HG03439 (cell line): Measurements from ENCODE around the gene PIK3CD.
"Not testable (repeated sequence)": the region's sequence is repeated elsewhere in the genome, so short reads cannot be mapped to it uniquely, and the experiment has no call there.

Experiments
- ATAC-seq: cut with Tn5 transposase; IDR thresholded peaks from one replicate; pipeline ENCODE4 v1.9.1; 2021; ENCODE audit warnings: mild to moderate bottlenecking, moderate library complexity; ENCODE audit not compliant: unreplicated experiment

The PIK3CD gene

DNA sequence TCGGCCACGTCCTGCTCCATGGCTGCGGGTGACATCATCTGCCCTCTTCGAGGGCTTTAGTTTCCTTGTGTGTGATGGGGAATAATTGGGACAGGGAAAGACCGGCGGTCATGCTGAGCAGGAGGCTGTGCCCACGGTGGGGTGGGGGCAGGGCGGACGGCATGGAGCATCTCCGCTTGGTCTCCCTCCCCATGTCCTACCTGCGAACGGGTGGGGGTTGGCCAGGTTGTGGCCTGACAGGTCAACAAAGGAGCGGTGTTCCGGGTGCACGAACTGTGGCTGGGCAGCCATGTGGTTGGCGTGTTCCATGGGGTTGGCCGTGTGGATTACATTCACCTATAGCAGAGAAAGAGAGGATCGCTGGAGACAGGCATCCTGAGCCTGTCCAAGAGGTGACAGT, 80.0 kb downstream of the PIK3CD start:
- ATAC-seq = no peak

DNA sequence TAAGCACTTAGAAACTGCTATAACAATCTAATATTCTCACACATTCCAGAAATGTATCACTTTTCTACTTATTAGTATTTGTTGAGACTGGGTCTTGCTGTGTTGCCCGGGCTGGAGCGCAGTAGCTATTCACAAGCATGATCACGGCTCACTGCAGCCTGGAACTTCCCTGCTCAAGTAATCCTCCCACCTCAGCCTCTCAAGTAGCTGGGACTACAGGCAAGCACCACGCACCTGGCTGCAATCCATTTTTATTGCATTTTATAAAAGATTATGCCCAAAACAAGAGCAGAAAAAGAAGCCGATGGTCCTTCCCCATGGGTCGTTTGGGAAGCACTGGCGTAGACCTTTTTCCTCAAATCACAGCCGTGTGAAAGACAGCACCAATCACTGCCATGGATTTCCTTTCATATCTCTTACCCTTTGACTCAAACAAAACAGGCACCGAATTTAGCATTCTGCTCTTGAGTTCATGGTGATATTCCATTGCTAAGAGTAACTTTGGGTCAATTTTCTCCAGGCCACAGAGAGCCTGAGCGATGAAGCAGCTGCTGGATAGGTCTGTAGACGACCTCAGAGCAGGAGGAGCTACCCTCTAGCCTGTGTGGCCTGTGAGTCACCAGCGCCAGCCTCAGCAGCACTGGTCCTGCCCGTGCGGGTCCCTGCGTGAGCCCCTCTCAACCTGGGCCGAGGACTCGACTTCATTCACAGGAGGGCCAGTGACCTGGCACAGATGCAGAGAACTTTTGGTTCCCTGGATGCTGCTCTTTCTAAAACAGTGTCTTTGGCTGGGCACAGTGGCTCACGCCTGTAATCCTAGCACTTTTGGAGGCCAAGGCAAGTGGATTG, 80.8 kb downstream of the PIK3CD start:
- no peak for ATAC-seq

DNA sequence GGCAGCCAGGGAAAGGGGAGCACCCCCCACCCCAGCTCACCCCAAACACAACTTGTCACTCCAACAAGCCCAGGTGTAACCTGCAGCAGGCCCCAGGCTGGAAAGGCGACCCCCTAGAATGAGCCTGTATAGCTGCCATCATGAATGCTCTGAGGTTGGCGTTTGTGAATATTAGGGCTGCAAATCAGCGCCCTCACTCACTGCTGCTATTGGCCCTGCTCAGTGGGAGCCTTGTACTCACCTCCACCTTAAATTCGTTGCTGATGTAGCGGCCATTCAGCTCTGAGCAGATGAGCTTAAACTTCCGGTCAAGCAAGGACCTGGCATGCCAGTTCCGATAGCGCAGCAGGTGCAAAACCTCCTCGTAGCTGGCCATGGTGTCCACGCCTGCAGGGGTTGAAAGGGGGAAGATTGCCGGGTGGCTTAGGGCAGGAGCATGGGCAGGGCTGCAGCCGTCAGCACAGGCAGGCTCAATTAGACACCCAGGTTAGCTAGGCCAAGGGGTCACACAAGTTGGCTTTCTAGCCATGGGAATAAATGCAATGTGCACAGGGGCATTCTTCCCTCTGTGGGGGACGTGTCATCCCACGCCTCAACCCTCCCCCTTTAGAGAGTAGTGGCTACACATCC, 81.7 kb downstream of the PIK3CD start:
- no peak for ATAC-seq

DNA sequence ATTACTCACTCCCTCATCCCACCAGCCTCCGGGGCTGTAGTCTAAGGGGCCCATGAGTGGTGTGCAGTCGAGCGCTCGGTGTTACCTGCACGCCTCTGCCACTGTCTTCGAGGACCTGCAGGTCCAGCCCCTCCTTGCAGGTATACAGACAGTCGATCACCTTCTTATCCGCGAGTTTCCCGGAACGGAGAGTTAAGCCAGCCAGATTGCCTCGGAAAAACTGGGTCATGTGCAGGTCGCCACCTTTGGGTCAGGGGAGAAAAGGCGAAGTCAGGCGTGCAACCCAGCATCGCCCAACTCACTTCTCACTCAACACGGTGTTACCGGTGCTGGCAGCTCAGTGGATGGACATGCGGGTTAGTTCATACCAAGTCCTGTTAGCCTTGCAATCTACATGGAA, 84.3 kb downstream of the PIK3CD start:
- no peak for ATAC-seq

DNA sequence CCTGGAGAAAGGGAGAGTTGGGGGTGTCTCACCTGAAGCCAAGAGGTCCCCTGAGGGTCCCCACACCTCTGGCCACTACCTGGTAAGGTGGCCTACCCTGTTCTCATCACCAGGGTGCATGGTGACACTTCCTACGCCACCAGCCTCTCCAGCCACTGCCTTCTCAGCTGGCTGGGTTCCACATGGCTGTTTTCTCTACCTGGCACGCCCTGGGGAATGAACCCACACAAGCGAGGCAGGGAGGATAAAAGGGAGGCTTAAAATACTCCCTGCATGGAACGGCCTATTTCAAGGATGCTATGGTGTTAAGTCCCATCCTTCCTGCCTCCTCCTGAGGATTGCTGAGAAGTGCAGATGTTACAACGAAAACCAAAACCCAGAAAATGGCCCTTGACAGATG, 84.7 kb downstream of the PIK3CD start:
- no peak for ATAC-seq

DNA sequence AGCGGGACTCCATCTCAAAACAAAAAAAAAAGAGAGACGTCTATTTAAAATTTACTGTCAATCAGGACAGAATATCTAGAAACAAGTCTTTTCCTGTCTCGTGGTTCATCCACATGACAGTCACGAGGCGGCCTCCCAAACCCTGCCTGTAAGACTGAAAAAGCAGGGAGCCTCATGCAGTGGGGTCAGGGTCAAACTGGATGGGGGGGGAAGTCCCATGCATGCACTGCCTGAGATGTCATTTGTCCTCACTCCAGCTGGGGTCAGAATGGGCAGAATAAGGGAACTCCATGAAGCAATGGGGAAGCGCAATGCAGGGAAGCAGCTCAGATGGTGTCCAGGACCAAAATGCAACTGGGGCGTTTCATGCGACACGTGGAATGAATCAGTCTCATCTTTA, 85.5 kb downstream of the PIK3CD start:
- no peak for ATAC-seq

DNA sequence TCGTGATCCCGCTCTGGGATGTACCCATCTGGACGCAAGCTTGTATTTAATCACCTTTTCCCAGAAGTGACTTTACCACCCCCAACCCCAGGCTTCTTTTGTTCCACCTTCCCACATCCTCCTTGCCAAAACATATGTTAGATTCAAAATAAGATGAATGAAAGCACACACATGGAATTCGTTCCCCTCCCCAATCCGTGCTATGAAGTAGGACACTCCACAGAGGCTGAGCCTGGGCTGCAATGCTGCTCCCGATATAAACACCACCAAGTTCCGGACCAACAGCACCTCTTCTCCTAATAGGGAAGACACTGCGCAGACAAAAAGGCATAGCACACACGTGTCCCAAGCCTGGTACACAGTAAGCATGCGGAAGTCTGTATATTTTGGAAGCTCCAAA, 86.1 kb downstream of the PIK3CD start:
- no peak for ATAC-seq

DNA sequence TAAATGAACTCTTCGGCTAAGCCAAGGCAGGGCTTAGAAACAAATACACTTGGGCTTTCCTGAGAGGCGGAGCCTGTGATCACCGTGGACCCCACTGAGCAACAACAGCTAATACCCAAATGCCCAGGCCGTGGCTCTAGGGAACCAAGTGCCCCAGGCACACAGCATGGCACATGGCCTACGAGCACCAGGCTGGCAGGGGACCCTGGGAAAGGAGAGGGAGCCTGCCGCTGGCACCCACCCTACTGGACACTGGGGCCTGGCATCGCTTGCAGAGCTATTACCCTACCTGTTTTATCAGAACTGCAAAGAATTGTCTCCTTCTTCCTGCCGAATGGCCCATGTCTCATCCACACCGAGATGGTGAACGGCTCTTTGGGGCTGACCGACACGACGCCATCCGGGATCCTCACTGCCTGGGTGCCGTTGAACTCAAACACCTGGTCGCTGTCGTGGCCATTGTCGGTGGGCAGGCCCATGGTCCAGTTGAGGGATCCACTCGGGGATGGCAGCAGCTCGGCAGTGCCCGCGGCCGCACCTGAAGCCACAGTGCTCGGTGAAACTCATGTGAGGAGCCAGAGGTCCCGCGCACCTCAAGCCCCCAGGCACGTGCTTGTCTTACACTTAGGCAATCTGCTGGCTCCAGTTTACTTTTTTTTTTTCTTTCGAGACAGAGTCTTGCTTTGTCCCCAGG, 92.7 kb downstream of the PIK3CD start:
- no peak for ATAC-seq

DNA sequence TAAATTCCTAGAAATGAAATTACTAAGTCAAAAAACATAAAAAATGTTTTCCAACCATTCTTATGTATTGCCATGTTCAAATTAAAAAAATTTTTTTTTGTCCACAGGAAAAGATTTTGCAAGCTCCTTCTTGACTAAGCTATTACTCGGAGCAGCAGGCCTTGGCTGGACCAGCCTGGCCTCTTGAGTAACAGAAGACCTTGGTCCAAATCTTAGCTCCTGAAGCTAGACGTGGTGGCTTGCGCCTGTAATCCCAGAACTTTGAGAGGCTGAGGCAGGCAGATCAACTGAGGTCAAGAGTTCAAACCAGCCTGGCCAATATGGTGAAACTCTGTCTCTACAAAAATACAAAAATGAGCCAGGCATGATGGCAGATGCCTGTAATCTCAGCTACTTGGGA, 94.7 kb downstream of the PIK3CD start:
- no peak for ATAC-seq

DNA sequence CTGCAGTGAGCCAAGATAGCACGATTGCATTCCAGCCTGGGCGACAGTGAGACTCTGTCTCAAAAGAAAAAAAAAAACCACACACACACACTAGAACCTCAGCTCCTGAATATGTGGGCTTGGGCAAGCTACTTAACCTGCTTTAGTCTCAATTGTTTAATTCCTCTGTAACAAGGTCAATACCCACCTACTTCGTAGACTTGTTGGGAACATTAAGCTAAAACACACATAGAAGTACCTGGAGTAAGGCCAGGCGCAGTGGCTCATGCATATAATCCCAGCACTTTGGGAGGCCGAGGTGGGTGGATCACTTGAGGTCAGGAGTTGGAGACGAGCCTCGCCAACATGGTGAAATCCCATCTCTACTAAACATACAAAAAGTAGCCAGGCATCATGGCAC, 95.1 kb downstream of the PIK3CD start:
- ATAC-seq = no peak

DNA sequence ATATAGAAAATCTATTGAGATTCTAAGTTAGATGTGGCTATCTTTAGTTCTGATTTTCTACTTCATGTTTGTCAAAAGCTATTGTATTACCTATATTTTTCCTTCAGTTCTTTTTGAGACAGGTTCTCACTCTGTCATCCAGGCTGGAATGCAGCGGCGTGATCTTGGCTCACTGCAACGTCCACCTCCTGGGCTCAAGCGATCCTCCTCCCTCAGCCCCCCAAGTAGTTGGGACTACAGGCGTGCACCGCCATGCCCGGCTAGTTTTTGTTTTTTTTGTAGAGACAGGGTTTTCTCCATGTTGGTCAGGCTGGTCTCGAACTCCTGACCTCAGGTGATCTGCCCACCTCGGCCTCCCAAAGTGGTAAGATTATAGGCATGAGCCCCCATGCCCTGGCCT, 96.9 kb downstream of the PIK3CD start:
- ATAC-seq = not testable (repeated sequence)

DNA sequence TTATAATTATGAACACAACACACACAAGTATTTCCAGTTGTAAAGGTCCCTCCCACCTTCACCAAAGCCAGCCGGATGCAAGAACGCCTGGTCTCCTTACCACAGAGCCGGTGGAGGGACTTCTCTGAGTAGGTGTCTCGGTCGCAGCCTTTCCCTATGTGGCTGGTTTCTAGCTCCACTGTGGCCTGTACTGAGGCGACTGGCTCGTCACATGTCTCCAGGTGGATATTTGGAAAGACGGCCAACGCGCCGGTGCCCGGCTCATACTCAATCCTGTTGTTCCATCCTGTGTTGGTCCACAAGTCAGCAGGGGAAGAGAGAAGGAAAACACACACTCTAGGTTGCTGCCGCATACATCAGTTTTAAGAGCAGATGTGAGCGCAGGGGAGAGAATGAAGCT, 97.8 kb downstream of the PIK3CD start:
- ATAC-seq = no peak

DNA sequence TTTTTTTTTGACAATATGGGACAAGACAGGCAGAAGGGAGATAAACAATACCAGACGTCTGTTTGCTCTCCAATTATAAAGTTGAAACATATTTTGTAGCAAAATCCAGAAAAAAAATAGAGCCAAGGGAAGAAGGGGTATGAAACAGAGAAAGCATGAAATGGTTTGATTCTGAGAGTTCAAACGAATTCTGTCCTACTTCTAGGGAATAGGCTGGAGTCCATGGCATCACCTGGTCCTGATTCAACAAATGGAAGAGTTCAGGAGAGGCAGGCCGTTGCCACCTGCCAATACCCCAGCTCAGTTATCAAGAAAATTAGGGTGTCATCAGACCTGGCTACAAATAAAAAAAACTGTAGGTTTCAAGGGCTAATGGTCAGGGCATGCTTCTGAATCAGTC, 100.4 kb downstream of the PIK3CD start:
- no peak for ATAC-seq

DNA sequence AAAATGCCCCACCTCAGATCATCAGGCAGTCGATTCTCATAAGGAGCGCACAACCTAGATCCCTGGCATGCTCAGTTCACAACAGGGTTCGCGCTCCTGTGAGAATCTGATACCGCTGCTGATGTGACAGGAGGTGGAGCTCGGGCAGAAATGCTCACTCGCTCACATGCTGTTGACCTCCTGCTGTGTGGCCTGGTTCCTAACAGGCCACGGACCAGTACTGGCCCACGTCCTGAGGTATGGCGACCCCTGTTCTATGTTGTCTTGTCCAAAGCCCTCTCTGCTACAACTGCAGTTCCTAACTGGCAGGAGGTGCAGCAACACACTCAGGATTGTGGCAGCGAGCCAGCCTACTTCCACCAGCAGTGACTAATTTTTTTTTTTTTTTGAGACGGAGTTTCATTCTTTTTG, 101.6 kb downstream of the PIK3CD start:
- ATAC-seq = no peak

DNA sequence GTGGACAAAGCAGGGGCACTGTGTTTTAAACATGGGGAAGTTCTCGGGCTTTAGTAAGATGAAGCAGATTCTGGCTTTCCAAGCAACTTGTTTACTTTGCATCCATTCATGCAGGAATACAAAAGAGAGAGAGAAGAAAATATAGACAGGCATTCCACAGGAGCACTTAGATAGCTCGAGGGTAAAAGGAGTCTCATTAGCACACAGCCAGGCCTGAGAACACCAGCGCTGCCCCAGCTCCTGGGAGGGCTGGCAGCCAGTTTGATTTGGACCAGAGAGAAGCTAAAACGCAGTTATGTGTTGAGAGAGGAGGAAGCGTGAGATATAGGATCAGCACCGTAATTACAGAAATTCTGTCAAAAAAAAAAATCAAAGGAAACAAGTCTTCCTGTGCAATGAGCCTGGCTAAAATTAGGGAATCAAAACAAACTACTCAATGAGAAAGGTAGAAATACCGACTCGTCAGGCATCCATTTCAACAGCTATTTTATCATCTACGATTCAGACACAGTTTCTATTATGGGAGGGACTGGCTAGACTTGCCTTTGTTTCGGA, 104.0 kb downstream of the PIK3CD start:
- no peak for ATAC-seq

DNA sequence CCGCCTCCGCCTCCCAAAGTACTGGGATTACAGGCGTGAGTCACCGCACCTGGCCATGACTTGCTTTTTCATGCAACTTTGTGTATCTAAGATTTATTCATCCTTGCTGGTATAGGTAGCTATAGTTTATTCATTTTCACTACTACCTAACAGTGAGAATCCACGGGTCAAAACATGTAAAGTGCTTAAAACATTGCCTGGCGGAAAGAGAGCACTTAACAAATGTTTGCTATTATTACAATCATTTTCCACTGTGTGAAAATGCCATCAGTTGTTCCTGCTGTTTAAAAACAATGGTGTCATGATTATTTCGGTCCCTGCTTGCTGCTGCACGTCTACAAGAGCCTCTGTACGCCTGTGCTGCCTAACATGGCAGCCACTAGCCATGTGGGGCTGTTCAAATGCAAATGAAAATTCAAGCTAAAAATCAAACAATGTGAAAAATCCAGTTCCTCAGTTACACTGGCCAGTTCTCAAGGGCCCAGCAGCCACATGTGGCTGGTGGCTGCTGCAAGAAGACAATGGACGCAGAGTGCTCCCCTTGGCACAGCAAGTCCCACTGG, 107.1 kb downstream of the PIK3CD start:
- no peak for ATAC-seq

DNA sequence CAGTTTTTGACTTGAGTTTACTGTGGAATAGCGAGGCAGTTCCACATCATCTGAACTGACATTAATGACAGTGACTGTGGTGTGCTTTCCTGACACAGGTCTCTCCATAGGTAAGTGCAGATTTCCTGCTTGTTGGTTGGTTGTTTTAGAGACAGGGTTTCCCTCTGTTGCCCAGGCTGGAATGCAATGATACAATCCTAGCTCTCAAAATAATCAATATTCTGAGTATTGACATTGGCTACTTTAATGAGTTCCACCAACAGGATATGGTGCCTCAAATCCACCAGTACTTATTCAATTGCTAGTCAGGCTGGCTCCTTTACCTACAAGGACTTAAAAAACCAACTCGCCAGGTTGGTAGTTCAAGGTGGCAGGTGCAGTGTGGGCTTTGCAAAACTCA, 108.4 kb downstream of the PIK3CD start:
- no peak for ATAC-seq

DNA sequence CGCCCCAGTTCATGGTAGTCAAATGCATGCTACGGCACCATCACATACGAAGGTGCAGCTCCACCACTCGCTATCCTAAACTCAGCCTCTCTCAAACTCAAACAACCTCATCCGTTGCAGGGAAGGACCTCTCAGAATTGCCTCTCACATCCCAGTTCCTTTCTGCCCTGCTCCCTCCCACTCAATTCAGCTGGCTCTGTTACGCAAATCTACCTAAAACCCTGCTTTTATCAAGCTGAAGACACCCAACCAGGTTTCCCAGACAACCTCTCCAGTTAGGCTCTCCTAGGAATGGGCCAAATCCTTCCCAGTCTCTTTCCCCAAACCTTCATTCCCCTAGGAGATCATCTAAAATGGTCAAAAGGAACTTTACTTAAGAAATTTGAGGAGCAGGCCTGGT, 109.3 kb downstream of the PIK3CD start:
- ATAC-seq = no peak

DNA sequence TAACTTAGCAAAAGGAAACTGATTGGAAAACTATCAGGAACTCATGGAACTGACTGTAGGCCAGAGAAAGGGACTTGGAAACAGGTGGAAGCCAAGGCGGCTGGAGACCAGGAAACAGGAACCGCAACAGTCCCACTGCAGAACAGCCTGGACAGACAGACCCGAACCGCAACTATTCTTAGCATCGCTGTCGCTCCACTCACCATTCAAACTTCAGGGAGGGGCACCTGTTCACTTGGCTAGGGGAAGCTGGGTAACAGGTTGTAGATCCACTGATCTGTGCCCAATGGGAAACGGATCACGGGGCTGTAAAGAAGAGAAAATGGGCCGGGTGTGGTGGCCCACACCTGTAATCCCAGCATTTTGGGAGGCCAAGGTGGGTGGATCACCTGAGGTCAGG, 110.3 kb downstream of the PIK3CD start:
- no peak for ATAC-seq

DNA sequence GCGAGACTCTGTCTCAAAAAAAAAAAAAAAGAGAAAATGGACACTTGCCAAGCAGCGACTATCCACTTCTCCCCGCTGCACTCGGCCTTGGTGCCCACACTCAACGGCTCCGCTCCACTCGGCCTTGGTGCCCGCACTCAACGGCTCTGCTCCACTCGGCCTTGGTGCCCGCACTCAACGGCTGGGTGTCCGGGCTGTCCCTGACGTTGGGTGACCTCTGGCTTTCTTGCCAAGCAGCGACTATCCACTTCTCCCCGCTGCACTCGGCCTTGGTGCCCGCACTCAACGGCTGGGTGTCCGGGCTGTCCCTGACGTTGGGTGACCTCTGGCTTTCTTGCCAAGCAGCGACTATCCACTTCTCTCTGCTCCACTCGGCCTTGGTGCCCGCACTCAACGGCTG, 110.9 kb downstream of the PIK3CD start:
- not testable (repeated sequence) for ATAC-seq

DNA sequence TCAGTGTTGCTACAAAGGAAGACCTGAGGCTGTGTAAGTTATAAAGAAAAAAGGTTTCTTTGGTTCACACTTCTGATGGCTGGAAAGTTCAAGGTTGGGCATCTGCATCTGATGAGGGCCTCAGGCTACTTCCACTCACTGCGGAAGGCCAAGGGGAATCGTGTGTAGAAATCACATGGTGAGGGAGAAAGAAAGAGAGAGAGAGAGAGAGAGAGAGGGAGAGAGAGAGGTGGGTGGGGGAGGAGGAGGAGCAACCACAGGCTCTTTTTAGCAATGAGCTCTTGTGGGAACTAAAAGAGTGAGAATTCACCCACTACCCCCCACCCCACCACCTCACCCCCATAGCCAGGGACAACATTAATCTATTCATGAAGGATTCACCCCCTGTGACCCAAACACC, 112.4 kb downstream of the PIK3CD start:
- ATAC-seq = no peak
